Spleen (tissue), 11 donors: ENCODE measurements around the gene KPRP. TPM values are rescaled to one million over a fixed set of nuclear protein-coding genes. Genes with fewer than 3 reads are reported as not detected.

Source experiments
- DNase-seq: peaks from one replicate; pipeline ENCODE4 v3.0.0-alpha.2; 2020
- H3K27ac ChIP-seq, 8 donors: fragments of 200-600 bp; sonication (generic) in 7 of 8; 1 replicate in 4 of 8; 2 replicates in 4 of 8; pipeline versions ENCODE4 v1.5.0 to v1.8.0; 2016 to 2021; ENCODE audit warnings: inconsistent platforms in 4 of 8, mild to moderate bottlenecking in 4 of 8, moderate library complexity in 1 of 8
- H3K27me3 ChIP-seq, 7 donors: fragments of 200-600 bp; sonication (generic) in 6 of 7; replicated peaks in 1 of 7; 1 replicate in 4 of 7; 2 replicates in 3 of 7; pipeline versions ENCODE4 v1.5.0 to v1.8.0; 2016 to 2021; ENCODE audit warnings: inconsistent platforms in 3 of 7, mild to moderate bottlenecking in 1 of 7
- H3K36me3 ChIP-seq, 6 donors: fragments of 200-600 bp; sonication (generic) in 5 of 6; 1 replicate in 4 of 6; 2 replicates in 2 of 6; pipeline versions ENCODE4 v1.5.0 to v1.8.0; 2016 to 2021; ENCODE audit warnings: inconsistent platforms in 2 of 6
- H3K4me1 ChIP-seq, 6 donors: fragments of 200-600 bp; sonication (generic) in 5 of 6; 1 replicate in 3 of 6; 2 replicates in 3 of 6; pipeline versions ENCODE4 v1.5.0 to v1.8.0; 2016 to 2021; ENCODE audit warnings: inconsistent platforms in 3 of 6
- H3K4me3 ChIP-seq, 8 donors: fragments of 200-600 bp; sonication (generic) in 7 of 8; 1 replicate in 4 of 8; 2 replicates in 4 of 8; pipeline versions ENCODE4 v1.5.0 to v1.8.0; 2016 to 2021; ENCODE audit warnings: inconsistent platforms in 4 of 8, mild to moderate bottlenecking in 4 of 8, moderate library complexity in 2 of 8
- H3K9me3 ChIP-seq, 8 donors: fragments of 200-600 bp; sonication (generic) in 7 of 8; 1 replicate in 4 of 8; 2 replicates in 4 of 8; pipeline versions ENCODE4 v1.5.0 to v1.8.0; 2016 to 2021; ENCODE audit warnings: inconsistent platforms in 4 of 8
- CTCF ChIP-seq, 11 experiments: fragments of 200-600 bp in 7 of 11; fragments of 450-650 bp in 4 of 11; sonication (generic) in 4 of 11; IDR thresholded peaks in 8 of 11; conservative IDR thresholded peaks in 3 of 11; 1 replicate in 7 of 11; 2 replicates in 4 of 11; pipeline versions ENCODE4 v1.4.0 to v1.8.0; 2016 to 2021; ENCODE audit warnings: antibody characterized with exemption in 11 of 11, inconsistent platforms in 4 of 11, mild to moderate bottlenecking in 1 of 11
- POLR2A ChIP-seq, 3 donors: fragments of 450-650 bp; IDR thresholded peaks; one replicate each; pipeline ENCODE4 v1.5.1; 2017; ENCODE audit warnings: antibody characterized with exemption in 3 of 3, mild to moderate bottlenecking in 1 of 3
- POLR2AphosphoS5 ChIP-seq, 3 donors: sonication (generic); formaldehyde crosslinking; IDR thresholded peaks; one replicate each; pipeline ENCODE4 v1.5.1; 2017; ENCODE audit warnings: antibody characterized with exemption in 3 of 3
- WGBS, 5 donors: extraction: QIAGEN DNeasy Blood & Tissue Kit in 3 of 5; methylation state at CpG; one replicate each; pipeline versions ENCODE4 v1.1.5 to v1.1.7; 2013 to 2018; 5-methylcytosine and 5-hydroxymethylcytosine counted together
- intact Hi-C: fragments of 100-400 bp; cut with DNase I; formaldehyde crosslinking; loops from one replicate; pipeline ENCODE4 v1.15.0; 2023; ENCODE audit warnings: low total_unique reads
- polyA plus RNA-seq, 3 donors: library from polyadenylated mRNA; stranded (reverse); fragments of 200-250 nt; gene quantifications; one replicate each; pipeline ENCODE4 v1.2.1, GENCODE V29; 2013
- total RNA-seq, 7 donors: library from RNA; depleted of rRNA in 3 of 7; stranded (reverse); fragments of >200 nt in 3 of 7; fragmentation: NEBNext Ultra II Directional in 4 of 7; extraction: Animal tissue kit (Norgen Biotek cat#: 25700) in 4 of 7; gene quantifications; one replicate each; pipeline versions ENCODE4 v1.1.0 to v1.2.1, GENCODE V29; 2016 to 2021
- donor health status: healthy with polysubstance abuse.
- donor health status: DM: no; HTN: no; CAD: no; lungs with moderate emphysema.
- donor health status: DM: no; HTN: no; CAD: no.
- donor health status: Bipolar disorder and iron deficiency.
- donor health status: healthy.
- donor health status: DM: no; HTN: no; CAD: no.
- donor health status: DM: yes; HTN: yes; CAD: no.

Gene KPRP
- total and polyA plus RNA-seq, 10 donors = not detected

GRCh38 chr1:152768847-152769533 is 11.2 kb downstream of the KPRP start:
- 38 to 66% (median 54%) methylated on average over 8 of the region's 8 CpGs for WGBS, 5 donors
- Histone ChIP-seq H3K4me3 (no peak overlapping the region), H3K36me3 (no peaks in the 10 kb centered on the region), H3K9me3 (no peaks in the 10 kb centered on the region), H3K27me3 (peaks cover 0 to 11% (median 0%) of the 10 kb centered on the region in 7 donors), H3K27ac (no peak overlapping the region), H3K4me1 (no peaks in the 10 kb centered on the region)
- DNase-seq = no peak
- intact Hi-C loops = no loop called here
- no peak for TF ChIP-seq POLR2A (IDR thresholded peaks at IDR 0.05)

- Histone ChIP-seq H3K36me3 (no peaks in the 10 kb centered on the region), H3K9me3 (no peaks in the 10 kb centered on the region)
- WGBS, 5 donors = 59 to 89% (median 75%) methylated on average over 1 of the region's 1 CpG
Measured at GRCh38 chr1:152770411-152770810, 12.6 kb downstream of the KPRP start.

GRCh38 chr1:152774875-152775274 is 17.1 kb downstream of the KPRP start, which contains the start of gene LCE1F:
Gene LCE1F, plus strand, starts transcription at chr1:152775140. Its CDS starts 1,232 bp downstream, at chr1:152776372.
- Histone ChIP-seq H3K27me3 (peaks cover 0 to 22% (median 0%) of the 10 kb centered on the region in 7 donors), H3K4me3 (no peak within 1 kb of the TSS), H3K9me3 (no peaks in the 10 kb centered on the region), H3K4me1 (no peaks in the 10 kb centered on the region), H3K36me3 (no peaks in the 10 kb centered on the region), H3K27ac (no peak within 1 kb of the TSS)
- TF ChIP-seq POLR2A (IDR thresholded peaks at IDR 0.05) (no peak), POLR2AphosphoS5 (IDR thresholded peaks at IDR 0.05) (no peak), CTCF (IDR thresholded peaks at IDR 0.05 in 8 of 11, conservative IDR thresholded peaks at IDR 0.05 in 3 of 11) (no peak)
- WGBS, 5 donors = 68 to 74% (median 71%) methylated on average over 6 of the region's 6 CpGs
- no peak for DNase-seq
- intact Hi-C loops = no loop called here

More at GRCh38 chr1:152770411-152770810, 12.6 kb downstream of the KPRP start:
- no peaks in the 10 kb centered on the region for H3K4me1 ChIP-seq
- intact Hi-C loops = no loop called here
- TF ChIP-seq CTCF (IDR thresholded peaks at IDR 0.05 in 8 of 11, conservative IDR thresholded peaks at IDR 0.05 in 3 of 11) (no peak), POLR2A (IDR thresholded peaks at IDR 0.05) (no peak), POLR2AphosphoS5 (IDR thresholded peaks at IDR 0.05) (no peak)
- H3K27ac ChIP-seq = no peak overlapping the region
- H3K27me3 ChIP-seq = peaks cover 0 to 14% (median 0%) of the 10 kb centered on the region in 7 donors
- no peak for DNase-seq
- H3K4me3 ChIP-seq = no peak overlapping the region

- DNase-seq = no peak
- TF ChIP-seq CTCF (IDR thresholded peaks at IDR 0.05 in 8 of 11, conservative IDR thresholded peaks at IDR 0.05 in 3 of 11) (no peak), POLR2AphosphoS5 (IDR thresholded peaks at IDR 0.05) (no peak), POLR2A (IDR thresholded peaks at IDR 0.05) (no peak)
Measured at GRCh38 chr1:152776361-152776760, 18.5 kb downstream of the KPRP start.

More at GRCh38 chr1:152776361-152776760, 18.5 kb downstream of the KPRP start:
- H3K36me3 ChIP-seq = no peaks in the 10 kb centered on the region
- WGBS, 5 donors = 76 to 87% (median 79%) methylated on average over 8 to 11 of the region's 11 CpGs
- H3K4me3 ChIP-seq = no peak overlapping the region
- H3K27ac ChIP-seq = no peak overlapping the region
- no peaks in the 10 kb centered on the region for H3K4me1 ChIP-seq
- H3K27me3 ChIP-seq = peaks cover 0 to 22% (median 0%) of the 10 kb centered on the region in 7 donors
- intact Hi-C loops = no loop called here
- H3K9me3 ChIP-seq = no peaks in the 10 kb centered on the region
